ENCODE data around the gene RSPH4A. TPM values are rescaled to one million over a fixed set of nuclear protein-coding genes. Genes with fewer than 3 reads are reported as not detected.
A peak's percentile ranks its signal among the peaks of the same experiment; 100 is the strongest.

Gene RSPH4A
- total RNA-seq, 1 donor from 2014 or later, result 0.38 TPM

GRCh38 chr6:116648156-116648555 is 31.9 kb downstream of the RSPH4A start:
- peak overlapping the region; percentile 36 for H3K27ac Mint-ChIP-seq (ENCODE audit: unreplicated experiment)
- peaks cover 18% of the 10 kb centered on the region for H3K4me1 Mint-ChIP-seq (ENCODE audit: unreplicated experiment)
- H3K27me3 Mint-ChIP-seq (ENCODE audit: unreplicated experiment), result no peaks in the 10 kb centered on the region
- peaks cover 20% of the 10 kb centered on the region for H3K36me3 Mint-ChIP-seq (ENCODE audit: unreplicated experiment)
- DNase-seq (ENCODE audit: extremely low spot score, unreplicated experiment), result no peak
- no peak for TF ChIP-seq CTCF (IDR thresholded peaks at IDR 0.05)
- peak overlapping the region; percentile 24 for H3K4me3 Mint-ChIP-seq (ENCODE audit: unreplicated experiment)
- no peaks in the 10 kb centered on the region for H3K9me3 Mint-ChIP-seq (ENCODE audit: unreplicated experiment)

- Mint-ChIP-seq H3K36me3 (ENCODE audit: unreplicated experiment) (peaks cover 20% of the 10 kb centered on the region), H3K27ac (ENCODE audit: unreplicated experiment) (no peak overlapping the region), H3K4me1 (ENCODE audit: unreplicated experiment) (peaks cover 18% of the 10 kb centered on the region), H3K4me3 (ENCODE audit: unreplicated experiment) (no peak overlapping the region), H3K9me3 (ENCODE audit: unreplicated experiment) (no peaks in the 10 kb centered on the region), H3K27me3 (ENCODE audit: unreplicated experiment) (no peaks in the 10 kb centered on the region)
- DNase-seq (ENCODE audit: extremely low spot score, unreplicated experiment), result no peak
- TF ChIP-seq CTCF (IDR thresholded peaks at IDR 0.05), result no peak
These were observed 32.9 kb downstream of the RSPH4A start for GRCh38 chr6:116649129-116649528.

- H3K36me3 Mint-ChIP-seq (ENCODE audit: unreplicated experiment), result peaks cover 18% of the 10 kb centered on the region
- no peak for TF ChIP-seq CTCF (IDR thresholded peaks at IDR 0.05)
- H3K9me3 Mint-ChIP-seq (ENCODE audit: unreplicated experiment), result no peaks in the 10 kb centered on the region
- no peaks in the 10 kb centered on the region for H3K27me3 Mint-ChIP-seq (ENCODE audit: unreplicated experiment)
- no peak overlapping the region for H3K4me3 Mint-ChIP-seq (ENCODE audit: unreplicated experiment)
- no peak for DNase-seq (ENCODE audit: extremely low spot score, unreplicated experiment)
- H3K27ac Mint-ChIP-seq (ENCODE audit: unreplicated experiment), result no peak overlapping the region
- peaks cover 18% of the 10 kb centered on the region for H3K4me1 Mint-ChIP-seq (ENCODE audit: unreplicated experiment)
These were observed 35.6 kb downstream of the RSPH4A start for GRCh38 chr6:116651916-116652315.

GRCh38 chr6:116661594-116661993 is 45.3 kb downstream of the RSPH4A start:
- no peak overlapping the region for H3K4me3 Mint-ChIP-seq (ENCODE audit: unreplicated experiment)
- DNase-seq (ENCODE audit: extremely low spot score, unreplicated experiment), result no peak

GRCh38 chr6:116662202-116662601 is 45.9 kb downstream of the RSPH4A start:
- peaks cover 25% of the 10 kb centered on the region for H3K4me1 Mint-ChIP-seq (ENCODE audit: unreplicated experiment)
- H3K27ac Mint-ChIP-seq (ENCODE audit: unreplicated experiment), result no peak overlapping the region
- DNase-seq (ENCODE audit: extremely low spot score, unreplicated experiment), result no peak
- peaks cover 5% of the 10 kb centered on the region for H3K36me3 Mint-ChIP-seq (ENCODE audit: unreplicated experiment)
- H3K9me3 Mint-ChIP-seq (ENCODE audit: unreplicated experiment), result no peaks in the 10 kb centered on the region
- no peak for TF ChIP-seq CTCF (IDR thresholded peaks at IDR 0.05)
- no peak overlapping the region for H3K4me3 Mint-ChIP-seq (ENCODE audit: unreplicated experiment)
- H3K27me3 Mint-ChIP-seq (ENCODE audit: unreplicated experiment), result no peaks in the 10 kb centered on the region

More at GRCh38 chr6:116661594-116661993, 45.3 kb downstream of the RSPH4A start:
- no peaks in the 10 kb centered on the region for H3K27me3 Mint-ChIP-seq (ENCODE audit: unreplicated experiment)
- H3K36me3 Mint-ChIP-seq (ENCODE audit: unreplicated experiment), result peaks cover 6% of the 10 kb centered on the region
- no peak overlapping the region for H3K27ac Mint-ChIP-seq (ENCODE audit: unreplicated experiment)
- TF ChIP-seq CTCF (IDR thresholded peaks at IDR 0.05), result no peak
- H3K9me3 Mint-ChIP-seq (ENCODE audit: unreplicated experiment), result no peaks in the 10 kb centered on the region
- peaks cover 20% of the 10 kb centered on the region for H3K4me1 Mint-ChIP-seq (ENCODE audit: unreplicated experiment)

Measured in osteocyte (in vitro differentiated cells).